ENCODE data around the gene DIAPH1.

DNA sequence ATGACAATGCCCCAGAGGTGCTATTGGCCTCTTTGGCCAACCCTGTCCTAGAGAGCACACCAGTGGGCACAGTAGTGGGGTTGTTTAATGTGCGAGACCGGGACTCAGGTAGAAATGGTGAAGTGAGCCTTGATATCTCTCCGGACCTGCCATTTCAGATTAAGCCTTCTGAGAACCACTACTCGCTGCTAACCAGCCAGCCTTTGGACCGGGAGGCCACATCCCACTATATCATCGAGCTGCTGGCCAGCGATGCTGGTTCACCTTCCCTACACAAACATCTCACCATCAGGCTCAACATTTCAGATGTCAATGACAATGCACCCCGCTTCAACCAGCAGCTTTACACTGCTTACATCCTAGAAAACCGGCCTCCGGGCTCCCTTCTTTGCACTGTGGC is 128.5 kb downstream of the DIAPH1 start:
- TF ChIP-seq, protein P1, sequence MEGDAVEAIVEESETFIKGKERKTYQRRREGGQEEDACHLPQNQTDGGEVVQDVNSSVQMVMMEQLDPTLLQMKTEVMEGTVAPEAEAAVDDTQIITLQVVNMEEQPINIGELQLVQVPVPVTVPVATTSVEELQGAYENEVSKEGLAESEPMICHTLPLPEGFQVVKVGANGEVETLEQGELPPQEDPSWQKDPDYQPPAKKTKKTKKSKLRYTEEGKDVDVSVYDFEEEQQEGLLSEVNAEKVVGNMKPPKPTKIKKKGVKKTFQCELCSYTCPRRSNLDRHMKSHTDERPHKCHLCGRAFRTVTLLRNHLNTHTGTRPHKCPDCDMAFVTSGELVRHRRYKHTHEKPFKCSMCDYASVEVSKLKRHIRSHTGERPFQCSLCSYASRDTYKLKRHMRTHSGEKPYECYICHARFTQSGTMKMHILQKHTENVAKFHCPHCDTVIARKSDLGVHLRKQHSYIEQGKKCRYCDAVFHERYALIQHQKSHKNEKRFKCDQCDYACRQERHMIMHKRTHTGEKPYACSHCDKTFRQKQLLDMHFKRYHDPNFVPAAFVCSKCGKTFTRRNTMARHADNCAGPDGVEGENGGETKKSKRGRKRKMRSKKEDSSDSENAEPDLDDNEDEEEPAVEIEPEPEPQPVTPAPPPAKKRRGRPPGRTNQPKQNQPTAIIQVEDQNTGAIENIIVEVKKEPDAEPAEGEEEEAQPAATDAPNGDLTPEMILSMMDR (IDR thresholded peaks at IDR 0.05): no peak
- TF ChIP-seq ZFX (IDR thresholded peaks at IDR 0.05; ENCODE audit: borderline replicate concordance): no peak

Measured in 22Rv1 (cell line).